Measurements from ENCODE around the gene DYRK1A.

DNA sequence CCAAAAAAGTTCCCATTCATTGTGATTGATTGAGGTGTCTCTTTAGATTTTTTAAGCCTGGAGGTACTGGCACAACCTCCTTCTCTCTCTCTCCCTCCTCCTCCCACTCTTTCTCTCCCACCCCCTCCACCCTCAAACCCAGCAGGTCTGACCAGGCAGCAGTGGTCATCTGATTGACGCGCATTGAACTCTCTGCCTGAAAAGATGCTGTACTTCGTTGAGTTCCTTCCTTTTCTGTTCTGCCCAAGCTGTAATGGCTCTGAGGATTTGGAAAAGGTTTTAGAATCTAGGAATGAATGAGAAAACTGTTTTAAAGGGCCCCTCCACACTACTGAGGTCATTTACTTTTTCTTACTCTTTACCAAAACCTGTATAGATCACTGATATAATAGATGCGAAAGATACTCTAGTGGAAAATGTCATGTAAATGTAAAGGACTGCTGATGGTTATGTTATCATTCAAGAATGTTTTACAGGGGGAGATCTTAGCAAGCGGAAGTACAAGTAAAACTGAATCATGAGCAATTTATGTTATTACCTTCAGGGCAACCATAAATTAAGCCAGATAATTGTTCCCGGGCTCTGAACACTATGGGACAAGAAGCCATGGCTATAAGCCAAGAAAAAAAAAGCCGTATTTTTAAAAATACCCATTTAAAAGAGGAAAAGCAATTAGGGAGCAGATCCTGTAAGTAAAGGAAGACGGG is 25.2 kb upstream of the DYRK1A start:
- no peak for TF ChIP-seq POLR2A (IDR thresholded peaks at IDR 0.05)
- no peak for TF ChIP-seq CTCF (IDR thresholded peaks at IDR 0.05)

All from prostate gland (tissue), 2 donors.